GM21515 (cell line): Measurements from ENCODE around the gene QARS1.

Experiments used
- ATAC-seq: cut with Tn5 transposase; IDR thresholded peaks from one replicate; pipeline ENCODE4 v1.9.1; 2021; ENCODE audit not compliant: unreplicated experiment

QARS1 gene

GRCh38 chr3:49054344-49054862 is 50.2 kb downstream of the QARS1 start:
- no peak for ATAC-seq

GRCh38 chr3:49053543-49053942 is 51.0 kb downstream of the QARS1 start:
- no peak for ATAC-seq
